Cardiac fibroblast (primary cell): ENCODE results near the gene BCLAF1.
A peak's percentile ranks its signal among the peaks of the same experiment; 100 is the strongest.

Experiments
- DNase-seq, 2 donors: peaks; one replicate each; pipeline versions ENCODE4 v3.0.0 to v3.0.0-alpha.2; 2010; ENCODE audit warnings: low read depth in 2 of 2
- H3K4me3 ChIP-seq, 2 donors: replicated peaks in 1 of 2; 1 replicate in 1 of 2; 2 replicates in 1 of 2; pipeline ENCODE4 v1.5.1; 2011; ENCODE audit warnings: low read depth in 2 of 2, low read length in 2 of 2, mild to moderate bottlenecking in 2 of 2, moderate library complexity in 1 of 2
- CTCF ChIP-seq: IDR thresholded peaks from one replicate; pipeline ENCODE4 v1.5.1; 2011; ENCODE audit warnings: low read depth, mild to moderate bottlenecking, low read length, inconsistent platforms

The BCLAF1 gene

GRCh38 chr6:136235233-136235564 lies 54.4 kb downstream of the BCLAF1 start:
- TF ChIP-seq CTCF = no peak
- H3K4me3 ChIP-seq = no peak overlapping the region
- peak in 1 of 2 donors; percentile 60 for DNase-seq

DNA sequence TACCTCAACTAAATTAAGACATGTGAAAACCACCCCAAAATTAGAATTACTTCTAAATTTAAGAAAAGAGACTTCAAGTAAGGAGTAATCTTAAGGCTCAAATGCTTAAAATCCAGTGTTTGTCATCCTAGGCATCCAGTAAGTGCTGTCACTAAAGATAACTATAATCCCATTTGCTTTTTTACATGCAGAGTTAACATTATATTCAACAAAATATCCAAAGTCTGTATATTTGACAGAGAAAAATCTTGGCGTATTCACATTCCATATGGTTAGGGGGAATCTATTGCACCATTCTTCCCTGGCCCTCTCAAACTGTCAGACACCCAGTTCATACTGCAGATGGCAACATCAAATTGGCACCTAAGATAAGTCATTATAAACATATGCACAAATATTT lies 56.9 kb downstream of the BCLAF1 start:
- no peak for TF ChIP-seq CTCF
- DNase-seq = no peak
- H3K4me3 ChIP-seq = no peak overlapping the region

DNA sequence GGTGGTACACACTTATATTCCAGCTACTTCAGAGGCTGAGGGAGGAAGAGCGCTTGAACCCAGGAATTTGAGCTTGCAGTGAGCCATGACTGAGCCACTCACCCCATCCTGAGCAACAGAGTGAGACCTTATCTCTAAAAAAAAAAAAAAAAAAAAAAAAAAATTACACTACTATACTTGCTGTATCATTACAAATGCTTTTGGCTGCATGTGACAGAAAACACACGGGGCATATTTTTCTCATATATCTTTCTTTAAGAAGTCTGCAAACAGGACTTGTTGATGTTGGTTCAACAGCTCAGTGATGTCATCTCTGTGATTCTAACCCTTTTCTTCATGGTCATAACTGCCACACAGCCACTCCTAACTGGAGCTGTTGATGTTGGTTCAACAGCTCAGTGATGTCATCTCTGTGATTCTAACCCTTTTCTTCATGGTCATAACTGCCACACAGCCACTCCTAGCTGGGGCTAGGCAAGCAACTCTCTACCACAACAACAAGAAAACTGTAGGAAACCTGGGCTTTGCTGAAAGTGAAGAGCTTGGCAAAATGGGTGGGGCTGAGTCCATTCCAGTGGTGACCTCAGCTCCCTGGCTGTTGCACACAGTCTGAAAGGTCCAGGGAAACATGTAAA lies 59.3 kb downstream of the BCLAF1 start:
- no peak for TF ChIP-seq CTCF
- peak; percentile 20 to 34 for DNase-seq
- H3K4me3 ChIP-seq = no peak overlapping the region

DNA sequence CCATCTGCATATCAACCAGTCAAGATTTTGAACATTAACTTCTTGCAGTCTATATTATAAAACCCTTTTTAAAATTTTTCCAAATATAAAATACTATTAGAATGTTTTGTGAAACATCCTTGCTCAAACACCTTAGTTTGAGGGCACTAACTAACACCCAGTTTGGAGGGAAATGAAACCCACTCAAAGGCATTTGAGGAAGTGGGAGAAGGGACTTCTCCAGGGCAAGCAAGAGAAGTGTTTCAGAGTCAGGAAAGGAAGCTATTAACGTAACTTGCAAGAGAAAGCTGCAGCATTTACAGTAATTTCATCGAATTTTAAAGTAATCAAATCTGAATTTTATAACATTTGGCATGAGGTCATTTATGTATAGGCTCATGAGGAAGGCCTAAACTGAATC lies 60.8 kb downstream of the BCLAF1 start:
- no peak for DNase-seq
- no peak overlapping the region for H3K4me3 ChIP-seq
- no peak for TF ChIP-seq CTCF

GRCh38 chr6:136226674-136227377 lies 62.8 kb downstream of the BCLAF1 start:
- no peak for DNase-seq
- H3K4me3 ChIP-seq = no peak overlapping the region
- no peak for TF ChIP-seq CTCF

DNA sequence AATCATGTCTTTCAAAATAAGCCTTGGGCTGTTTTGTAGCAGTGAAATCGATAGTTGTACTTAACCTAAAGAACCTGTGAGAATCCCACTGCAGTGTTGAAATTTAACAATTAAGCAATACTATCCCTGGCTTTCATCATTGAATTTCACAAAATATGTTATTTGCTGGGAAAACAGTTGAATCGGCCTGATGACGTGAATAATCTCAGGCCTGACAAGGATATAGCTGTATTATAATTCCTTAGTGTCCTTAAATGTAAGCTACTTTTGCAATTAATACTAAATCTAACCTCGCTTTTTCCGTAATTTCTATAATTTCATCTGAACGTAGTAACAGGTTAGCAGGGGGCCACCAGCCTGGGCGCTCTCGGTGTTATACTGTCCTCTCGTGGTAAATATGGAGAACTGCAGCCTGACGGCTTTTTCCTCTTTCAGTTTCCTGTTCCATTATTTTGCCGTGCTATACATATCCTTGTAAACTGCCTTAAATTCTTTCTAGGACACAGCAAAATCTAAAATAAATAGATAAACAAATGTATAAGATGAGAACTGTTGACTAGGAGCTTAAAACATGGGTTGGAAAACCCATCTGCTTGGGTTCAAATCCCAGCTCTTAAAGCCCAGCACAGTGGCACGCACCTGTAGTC lies 63.5 kb downstream of the BCLAF1 start:
- peak; percentile 74 to 78 for DNase-seq
- peak overlapping the region in 1 of 2 donors; percentile 15 for H3K4me3 ChIP-seq
- TF ChIP-seq CTCF = peak; percentile 100
